ENCODE results near the gene VPS72. TPM values are rescaled to one million over a fixed set of nuclear protein-coding genes. Genes with fewer than 3 reads are reported as not detected.

Gene VPS72
- total and polyA plus RNA-seq, 10 of the 15 experiments (the other 5 are each of a cell fraction or from before 2014, with no cell fraction given) = 6.7 to 77.8 (median 58.1) TPM

DNA sequence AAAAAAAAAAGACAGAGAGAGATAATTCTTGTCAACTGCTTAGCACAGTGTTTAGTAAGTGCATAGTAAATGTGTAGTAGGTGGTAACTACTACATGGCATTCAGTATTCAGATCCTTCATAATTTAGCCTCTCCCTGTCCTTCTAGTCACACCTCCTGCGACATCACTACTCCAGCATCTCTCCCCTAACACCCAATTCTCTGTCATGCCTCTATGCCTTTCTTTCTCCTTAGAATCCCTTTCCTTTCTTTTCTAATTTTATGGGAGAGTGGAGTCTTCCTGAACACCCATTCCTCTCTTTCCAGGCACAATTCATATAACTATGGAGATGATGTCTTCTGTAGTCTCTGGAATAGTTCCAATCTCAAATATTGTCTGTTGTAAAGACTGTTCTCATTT lies 3.9 kb upstream of the VPS72 start:
- Histone ChIP-seq H3K4me1 (ENCODE audit: control insufficient read depth, insufficient read depth, low read length) (no peaks in the 10 kb centered on the region), H4K20me1 (ENCODE audit: control insufficient read depth, insufficient read depth) (no peaks in the 10 kb centered on the region), H3K79me2 (ENCODE audit: control insufficient read depth, insufficient read depth, low read length) (peaks cover 16% of the 10 kb centered on the region), H3K27me3 (replicated peaks in 1 of 2; ENCODE audit: control insufficient read depth in 2 of 2, insufficient read depth in 2 of 2, low read length in 1 of 2) (no peaks in the 10 kb centered on the region), H3K4me2 (ENCODE audit: control insufficient read depth, insufficient read depth) (no peak overlapping the region), H3K27ac (ENCODE audit: control insufficient read depth, insufficient read depth) (no peak overlapping the region), H3K9ac (ENCODE audit: control insufficient read depth, insufficient read depth, low read length) (no peak overlapping the region), H2AFZ (ENCODE audit: control insufficient read depth, low read depth, low read length) (no peak overlapping the region), H3K36me3 (ENCODE audit: control insufficient read depth in 2 of 2, insufficient read depth in 2 of 2, low read length in 1 of 2) (no peaks in the 10 kb centered on the region), H3K4me3 (no peak overlapping the region), H3K9me3 (replicated peaks; ENCODE audit: control insufficient read depth, insufficient read depth, low read length) (no peaks in the 10 kb centered on the region)
- SMC1A ChIA-PET (ENCODE audit: uncharacterized antibody, unreplicated experiment) = interaction anchor here (0.6 kb wide), 1 partner anchor 214 kb away, joined by 3 read pairs; no protein-coding TSS in a partner anchor
- DNase-seq (ENCODE audit: low read depth, low spot score) = no peak
- RAD21 ChIA-PET (ENCODE audit: unreplicated experiment) = interaction anchor here (0.7 kb wide), 1 partner anchor 486 kb away, joined by 3 read pairs; no protein-coding TSS in a partner anchor
- TF ChIP-seq, protein P1, sequence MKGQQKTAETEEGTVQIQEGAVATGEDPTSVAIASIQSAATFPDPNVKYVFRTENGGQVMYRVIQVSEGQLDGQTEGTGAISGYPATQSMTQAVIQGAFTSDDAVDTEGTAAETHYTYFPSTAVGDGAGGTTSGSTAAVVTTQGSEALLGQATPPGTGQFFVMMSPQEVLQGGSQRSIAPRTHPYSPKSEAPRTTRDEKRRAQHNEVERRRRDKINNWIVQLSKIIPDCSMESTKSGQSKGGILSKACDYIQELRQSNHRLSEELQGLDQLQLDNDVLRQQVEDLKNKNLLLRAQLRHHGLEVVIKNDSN (IDR thresholded peaks at IDR 0.05; ENCODE audit: borderline replicate concordance, extremely low read length, insufficient read depth, low read depth, low read length) = no peak
- no peak for TF ChIP-seq SIX5 (IDR thresholded peaks at IDR 0.05; ENCODE audit: low read depth, low read length, severe bottlenecking)
- POLR2A ChIA-PET = interaction anchor here (1.0 kb wide), 1 partner anchor 59 kb away, joined by 3 read pairs; no protein-coding TSS in a partner anchor
- WGBS (ENCODE audit: insufficient coverage, insufficient replicate concordance, low lambda C conversion rate, missing lambda C conversion rate) = 42% methylated on average over 1 of the region's 1 CpG
- CTCF ChIA-PET = interaction anchor here (1.0 to 6.3 kb wide), 3 partner anchors 12 to 94 kb away, joined by 5 to 70 read pairs (median 9); partner anchors contain the start of gene PSMD4
- no TSS peak for BruUV-seq (replicated peaks)
- intact Hi-C loops (cut with micrococcal nuclease; ENCODE audit: unreplicated experiment) (no loop called here), in situ Hi-C loops (cut with MboI) (loop anchor here (5.0 kb wide), 1 partner anchor 148 kb away; no protein-coding TSS in a partner anchor)
- FAIRE-seq = no peak
- no peak for ATAC-seq

GRCh38 chr1:151193304-151193703 lies 3.3 kb upstream of the VPS72 start:
- H3K4me1 ChIP-seq (ENCODE audit: control insufficient read depth, insufficient read depth, low read length) = peaks cover 3% of the 10 kb centered on the region; the same call in 1 of the 2 replicates
- no TSS peak for BruUV-seq (replicated peaks)
- in situ Hi-C loops (cut with MboI) (loop anchor here (5.0 kb wide), 1 partner anchor 149 kb away; no protein-coding TSS in a partner anchor), intact Hi-C loops (cut with micrococcal nuclease; ENCODE audit: unreplicated experiment) (no loop called here)
- POLR2A ChIA-PET = no interaction called here
- no peak for FAIRE-seq
- CTCF ChIA-PET = interaction anchor here (1.0 to 6.3 kb wide), 4 partner anchors 13 to 147 kb away, joined by 3 to 70 read pairs (median 7); partner anchors contain the start of gene PSMD4
- no peak overlapping the region for H3K27ac ChIP-seq (ENCODE audit: control insufficient read depth, insufficient read depth)
- H3K79me2 ChIP-seq (ENCODE audit: control insufficient read depth, insufficient read depth, low read length) = peaks cover 17% of the 10 kb centered on the region
- WGBS (ENCODE audit: insufficient coverage, insufficient replicate concordance, low lambda C conversion rate, missing lambda C conversion rate) = 58% methylated on average over 6 of the region's 6 CpGs
- H4K20me1 ChIP-seq (ENCODE audit: control insufficient read depth, insufficient read depth) = no peaks in the 10 kb centered on the region
- H3K27me3 ChIP-seq (replicated peaks in 1 of 2; ENCODE audit: control insufficient read depth in 2 of 2, insufficient read depth in 2 of 2, low read length in 1 of 2) = no peaks in the 10 kb centered on the region
- no peak overlapping the region for H3K9ac ChIP-seq (ENCODE audit: control insufficient read depth, insufficient read depth, low read length)
- SMC1A ChIA-PET (ENCODE audit: uncharacterized antibody, unreplicated experiment) = no interaction called here
- ATAC-seq = no peak
- RAD21 ChIA-PET (ENCODE audit: unreplicated experiment) = interaction anchor here (0.7 kb wide), 1 partner anchor 486 kb away, joined by 3 read pairs; no protein-coding TSS in a partner anchor
- no peak for DNase-seq (ENCODE audit: low read depth, low spot score)
- no peaks in the 10 kb centered on the region for H3K36me3 ChIP-seq (ENCODE audit: control insufficient read depth in 2 of 2, insufficient read depth in 2 of 2, low read length in 1 of 2)
- H3K4me2 ChIP-seq (ENCODE audit: control insufficient read depth, insufficient read depth) = no peak overlapping the region
- no peaks in the 10 kb centered on the region for H3K9me3 ChIP-seq (replicated peaks; ENCODE audit: control insufficient read depth, insufficient read depth, low read length)
- no peak overlapping the region for H3K4me3 ChIP-seq
- no peak overlapping the region for H2AFZ ChIP-seq (ENCODE audit: control insufficient read depth, low read depth, low read length)
- TF ChIP-seq NFIC (IDR thresholded peaks at IDR 0.05; ENCODE audit: low read depth, low read length) (no peak), RFX5 (IDR thresholded peaks at IDR 0.05; ENCODE audit: low read depth, low read length) (no peak), YY1 (IDR thresholded peaks at IDR 0.05; ENCODE audit: low read depth, low read length) (no peak), CREM (IDR thresholded peaks at IDR 0.05; ENCODE audit: low read depth) (no peak), ZNF207 (IDR thresholded peaks at IDR 0.05; ENCODE audit: borderline replicate concordance) (no peak), ZNF622 (IDR thresholded peaks at IDR 0.05) (no peak), ZNF274 (IDR thresholded peaks at IDR 0.05; ENCODE audit: insufficient read depth, insufficient read length) (no peak), SPI1 (IDR thresholded peaks at IDR 0.05; ENCODE audit: borderline replicate concordance, insufficient read depth, low read depth, low read length) (no peak), POLR2AphosphoS2 (IDR thresholded peaks at IDR 0.05; ENCODE audit: low read depth, low read length) (no peak), E2F8 (IDR thresholded peaks at IDR 0.05; ENCODE audit: low read depth, partially characterized antibody) (no peak), ZBED1 (IDR thresholded peaks at IDR 0.05; ENCODE audit: borderline replicate concordance) (no peak)
